NCI-H2227 (cell line): ENCODE data around the gene ERBB4.
"Not testable (repeated sequence)": the region's sequence is repeated elsewhere in the genome, so short reads cannot be mapped to it uniquely, and the experiment has no call there.

Source experiments
- DNase-seq: peaks from one replicate; lab custom pipeline; 2025; ENCODE audit not compliant: unreplicated experiment; lab: John Stamatoyannopoulos, UW

Gene ERBB4

DNA sequence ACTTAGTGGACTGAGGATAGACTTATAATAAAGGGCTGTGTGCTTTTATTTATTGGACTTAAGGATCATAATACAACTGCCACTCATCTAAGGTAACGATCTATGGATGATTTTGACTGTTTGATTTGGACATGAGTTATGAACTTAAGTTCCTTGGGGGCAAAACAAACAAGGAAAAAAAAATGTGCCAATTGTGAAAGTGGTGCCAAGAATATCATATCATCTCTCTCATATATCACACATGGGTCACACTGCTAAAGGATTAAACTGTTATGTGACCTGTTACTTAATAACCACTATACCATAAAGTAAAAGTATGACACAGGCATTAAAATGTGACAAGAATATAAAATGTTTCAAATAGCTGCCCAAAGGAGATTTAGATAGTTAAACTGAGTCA lies 886.3 kb downstream of the ERBB4 start:
- no peak for DNase-seq

DNA sequence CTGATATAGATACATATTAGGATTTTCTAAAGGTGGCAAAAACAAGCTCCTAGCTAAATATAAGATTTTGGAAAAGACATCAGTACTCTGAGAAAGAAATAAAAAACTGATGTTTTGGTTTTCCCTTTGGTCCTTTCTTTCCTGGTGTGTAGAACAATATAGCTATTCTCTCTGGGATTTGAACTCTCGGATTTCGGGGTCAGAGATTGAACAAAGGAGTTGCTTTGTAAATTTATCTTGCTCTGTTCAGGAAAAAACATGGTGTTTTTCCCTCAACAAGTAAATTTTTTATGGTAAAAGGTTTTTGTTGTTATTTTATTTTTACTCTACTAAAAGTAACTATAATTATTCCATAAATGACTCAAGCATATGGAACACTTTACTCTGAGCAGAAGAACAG lies 889.3 kb downstream of the ERBB4 start:
- DNase-seq: no peak

DNA sequence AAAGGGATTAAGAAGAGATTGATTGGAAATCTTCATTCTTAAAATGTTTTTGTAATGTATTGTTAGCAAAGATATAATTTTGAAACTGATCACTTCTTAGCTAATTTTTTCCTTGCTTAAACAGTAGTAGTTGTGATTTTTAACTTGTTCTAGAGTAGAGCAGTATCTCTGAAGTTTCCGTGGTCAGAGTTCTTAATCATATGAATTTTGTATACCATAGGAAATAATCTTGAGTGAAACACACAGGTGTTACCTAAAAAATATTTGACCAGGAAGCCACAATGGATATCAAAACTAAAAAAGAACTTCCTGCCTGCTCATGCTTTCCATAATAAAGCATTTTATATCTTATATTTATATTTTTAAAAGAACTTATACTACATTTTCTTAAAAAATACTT lies 907.1 kb downstream of the ERBB4 start:
- no peak for DNase-seq

DNA sequence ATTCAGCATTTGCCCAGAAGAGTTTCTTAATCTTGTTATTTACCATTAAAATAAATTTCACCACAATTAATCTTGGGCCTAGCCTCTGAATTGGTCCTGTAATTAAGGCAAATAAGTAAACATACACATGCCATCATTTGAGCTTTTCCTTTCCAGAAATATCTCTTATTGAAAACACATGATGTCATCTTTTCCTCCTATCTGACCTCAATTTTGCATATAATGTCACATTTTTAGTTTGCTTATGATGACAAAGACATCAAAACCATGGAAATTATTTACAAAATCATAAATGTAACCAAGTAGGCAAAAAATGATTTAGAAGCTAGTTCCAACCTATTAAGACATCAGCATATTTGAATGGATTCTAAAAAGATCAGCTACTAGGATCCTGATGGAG lies 915.5 kb downstream of the ERBB4 start:
- DNase-seq: no peak

DNA sequence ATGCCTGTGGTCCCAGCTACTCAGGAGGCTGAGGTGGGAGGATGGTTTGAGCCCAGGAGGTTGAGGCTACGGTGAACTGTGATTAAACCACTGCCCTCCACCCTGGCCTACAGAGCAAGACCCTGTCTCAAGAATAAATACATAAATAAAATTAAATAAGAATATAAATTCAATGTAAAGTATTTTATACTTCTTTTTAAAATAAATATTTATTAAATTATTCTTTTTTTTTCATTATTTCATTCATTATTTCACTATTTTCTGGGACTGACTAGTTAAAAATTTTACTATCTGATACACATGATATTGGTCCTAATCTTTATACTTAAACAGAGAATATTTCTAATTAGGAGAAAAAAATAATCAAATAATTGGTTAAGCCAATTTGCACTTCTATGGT lies 917.6 kb downstream of the ERBB4 start:
- DNase-seq: no peak

DNA sequence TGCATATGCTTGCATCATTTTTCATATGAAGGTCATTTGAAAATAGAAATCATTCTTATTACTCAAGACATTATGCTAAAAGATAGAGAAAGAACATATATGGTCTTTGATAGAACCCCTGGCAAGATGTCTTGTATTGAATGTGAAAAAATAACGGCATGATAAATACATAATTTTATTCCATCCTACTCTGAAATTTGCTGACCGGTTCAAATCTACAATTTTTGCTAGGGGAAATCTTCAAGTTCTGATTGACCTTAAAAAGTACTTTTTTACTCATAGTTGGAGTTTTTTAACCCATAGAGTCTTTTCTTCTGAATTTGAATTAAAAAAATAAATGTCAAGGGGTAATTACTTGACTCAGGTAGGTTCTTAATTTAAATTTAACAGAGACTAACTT lies 920.8 kb downstream of the ERBB4 start:
- DNase-seq: no peak

DNA sequence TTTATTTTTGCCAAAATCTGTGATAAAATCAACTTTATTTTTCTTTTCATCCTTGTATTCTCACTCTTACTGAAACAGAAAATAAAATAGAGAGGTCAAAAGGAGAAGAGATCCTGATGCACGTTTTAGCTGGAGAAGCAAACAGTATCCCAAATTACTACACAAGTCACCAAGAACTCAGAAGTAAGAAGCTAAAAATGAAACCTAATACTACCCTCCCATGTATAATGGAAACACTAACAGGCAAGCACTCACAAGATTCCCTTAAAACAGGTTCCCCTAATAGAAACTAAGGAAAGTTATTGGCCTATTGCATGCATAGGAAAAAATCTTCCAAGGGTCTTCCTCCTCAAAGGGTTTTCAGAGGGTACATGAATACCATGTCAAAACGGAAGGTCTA lies 927.0 kb downstream of the ERBB4 start:
- no peak for DNase-seq

DNA sequence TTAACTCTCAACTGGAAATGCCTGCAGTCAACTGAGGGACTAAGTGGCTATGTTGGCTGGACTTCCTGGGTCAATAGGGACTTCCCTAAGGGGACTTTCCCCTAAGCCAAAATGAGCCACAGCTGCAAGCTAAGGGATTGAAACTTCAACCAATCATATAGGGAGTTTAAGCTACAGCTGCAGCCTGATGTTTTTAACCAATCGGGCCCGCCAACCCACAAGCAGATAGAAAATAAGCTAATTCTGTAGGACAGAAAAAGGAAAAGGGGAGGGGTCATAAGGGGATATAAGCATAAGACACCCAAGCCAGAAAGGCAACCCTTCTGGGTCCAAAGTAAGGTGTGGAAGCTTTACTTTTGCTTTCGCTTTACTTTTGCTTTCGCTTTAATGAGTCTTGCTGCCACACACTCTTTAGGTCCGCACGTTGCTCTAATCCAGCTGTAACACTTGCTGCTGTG lies 927.5 kb downstream of the ERBB4 start:
- peak; percentile 77 for DNase-seq

DNA sequence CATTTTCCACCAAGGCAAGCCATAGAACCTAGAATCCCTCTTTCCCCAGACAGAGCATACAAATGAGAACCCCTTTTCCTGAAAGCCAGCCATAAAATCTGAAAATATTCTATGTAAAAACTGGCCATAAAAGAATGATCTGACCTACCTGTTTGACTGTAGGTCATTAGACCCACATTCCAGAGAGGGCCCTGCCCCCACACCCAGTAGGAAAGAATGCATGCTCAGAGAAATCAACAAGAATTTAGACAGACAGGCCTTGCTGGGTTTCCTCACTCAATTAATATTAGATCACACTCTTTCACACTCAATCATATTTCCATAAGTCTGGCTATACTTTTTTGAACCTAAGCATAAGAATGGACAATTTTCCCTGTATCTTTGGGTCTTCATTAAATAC lies 929.5 kb downstream of the ERBB4 start:
- no peak for DNase-seq

DNA sequence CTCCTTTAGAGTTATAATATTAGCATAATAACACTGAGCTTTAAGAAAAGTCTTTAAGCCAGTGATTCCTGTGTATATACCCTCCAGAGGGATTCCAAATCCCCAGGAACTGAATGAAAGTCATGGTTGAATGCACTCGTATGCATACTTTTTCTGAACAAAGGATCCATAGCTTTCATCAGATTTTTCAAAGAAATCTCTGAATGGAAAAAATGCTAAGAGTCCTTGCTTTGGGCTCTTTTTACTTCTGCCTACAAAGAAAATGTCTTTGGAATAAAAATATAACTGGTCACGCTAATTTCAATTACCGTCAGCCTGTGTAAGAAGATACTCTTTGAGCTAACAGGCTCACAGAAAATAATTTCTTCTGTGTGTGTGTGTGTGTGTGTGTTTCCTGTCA lies 939.5 kb downstream of the ERBB4 start:
- no peak for DNase-seq

DNA sequence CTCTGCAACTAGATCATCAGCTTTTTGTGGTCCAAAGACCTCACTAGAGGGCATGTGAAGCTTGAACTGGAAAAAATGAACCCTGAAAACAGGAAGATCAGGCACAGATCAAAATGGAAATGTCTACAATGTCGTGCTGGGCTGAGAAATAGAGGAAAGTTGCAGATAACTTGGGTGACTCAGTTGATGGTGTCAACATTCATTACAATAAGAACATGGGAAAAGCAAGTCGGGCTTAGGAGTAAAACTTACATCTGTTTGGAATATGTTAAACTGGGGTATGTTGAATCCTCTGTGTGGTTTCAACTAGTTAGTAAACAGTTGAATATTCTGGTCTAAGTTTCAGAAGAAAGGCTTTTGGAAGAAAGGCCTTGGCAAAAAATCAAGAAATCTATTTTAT lies 940.4 kb downstream of the ERBB4 start:
- no peak for DNase-seq

DNA sequence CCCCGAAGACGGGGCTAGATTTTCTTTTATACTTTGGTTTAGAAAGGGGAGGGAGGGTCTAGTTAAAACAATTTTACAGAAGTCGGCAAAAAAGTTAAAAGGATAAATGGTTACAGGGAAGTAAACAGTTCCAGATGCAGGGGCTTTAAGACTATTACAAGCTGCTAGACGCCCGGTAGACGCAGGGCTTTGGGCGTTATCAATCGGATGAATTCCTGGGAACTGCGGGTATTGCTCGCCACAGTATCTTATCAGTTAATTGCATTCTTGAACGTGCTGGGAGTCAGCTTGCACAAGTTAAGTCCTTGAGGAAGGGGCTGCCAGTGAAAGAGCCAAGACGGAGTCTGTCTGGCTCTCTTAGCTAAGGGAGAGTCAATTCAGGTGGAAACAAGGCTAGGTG lies 946.6 kb downstream of the ERBB4 start:
- not testable (repeated sequence) for DNase-seq

DNA sequence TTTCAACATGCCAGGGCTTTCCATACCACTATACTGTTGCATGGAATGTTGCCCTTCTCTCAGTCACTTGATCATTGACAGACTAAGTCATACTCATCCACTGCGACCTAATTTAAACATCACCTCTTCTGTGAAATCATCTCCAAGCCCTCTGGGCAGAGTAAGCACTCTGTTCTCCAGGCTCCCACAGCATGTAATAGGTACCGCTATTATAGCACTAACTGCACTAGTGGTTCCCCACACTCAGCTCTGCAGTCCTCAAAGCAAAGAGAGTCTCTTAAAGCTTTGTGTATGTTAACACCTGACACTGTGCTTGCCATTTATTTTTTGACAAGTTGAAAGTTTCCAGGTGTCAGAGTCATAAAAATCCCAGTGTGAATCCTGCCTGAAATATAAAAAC lies 947.2 kb downstream of the ERBB4 start:
- DNase-seq: peak; percentile 10

DNA sequence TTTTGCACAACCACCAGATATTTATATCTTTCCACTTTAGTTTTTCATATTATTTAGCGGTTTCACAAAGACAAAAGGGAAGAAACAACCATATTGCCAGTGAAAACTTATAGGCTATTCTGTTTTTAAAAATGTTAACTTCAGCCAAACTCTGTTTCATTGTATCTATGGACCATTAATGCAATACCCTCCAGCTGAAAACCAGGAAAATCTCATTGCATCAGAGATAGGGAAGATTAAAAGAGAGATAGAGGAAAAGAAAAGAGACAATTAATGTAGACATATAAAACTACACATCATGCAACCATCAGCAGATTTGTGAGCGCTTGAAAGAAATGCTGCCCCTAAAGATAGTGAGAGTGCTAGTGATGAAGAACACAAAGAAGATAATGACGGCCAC lies 970.2 kb downstream of the ERBB4 start:
- DNase-seq: no peak

DNA sequence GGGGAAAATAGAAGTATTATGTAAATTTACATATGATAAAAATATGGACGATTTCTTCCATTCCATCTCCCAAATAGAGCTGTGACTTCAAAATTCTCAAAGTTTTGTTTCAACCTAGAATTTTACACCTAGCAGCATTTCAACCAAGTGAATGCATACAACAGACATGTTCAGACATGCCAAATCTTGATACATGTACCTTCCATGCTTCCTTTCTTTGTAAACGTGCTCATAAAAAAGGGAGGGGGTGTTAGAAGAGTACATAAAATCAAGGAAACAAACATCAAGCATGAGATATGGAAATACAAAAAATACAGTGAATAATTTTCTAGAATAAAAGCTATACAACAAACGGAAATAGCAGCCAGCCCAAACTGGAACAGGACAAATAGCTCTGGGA lies 974.2 kb downstream of the ERBB4 start:
- DNase-seq: no peak

DNA sequence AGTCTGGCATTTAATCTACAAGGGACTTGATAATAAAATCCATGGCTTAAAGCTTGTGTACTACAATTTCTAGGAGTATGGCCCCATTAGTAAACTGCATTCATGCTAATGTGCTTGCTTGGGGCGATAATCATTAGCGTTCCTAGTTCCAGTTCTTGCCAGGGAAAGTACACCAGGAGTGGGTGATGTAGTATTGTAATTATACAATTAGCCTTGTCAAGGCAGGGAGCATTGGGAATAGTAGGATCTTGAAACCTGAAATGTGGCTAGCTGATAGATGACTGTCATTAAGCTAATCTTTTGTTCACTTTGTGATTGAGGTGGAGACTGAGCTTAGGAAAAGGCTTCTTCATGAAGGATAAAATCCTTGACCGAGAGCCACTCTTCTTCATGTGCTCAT lies 993.0 kb downstream of the ERBB4 start:
- DNase-seq: peak; percentile 11

DNA sequence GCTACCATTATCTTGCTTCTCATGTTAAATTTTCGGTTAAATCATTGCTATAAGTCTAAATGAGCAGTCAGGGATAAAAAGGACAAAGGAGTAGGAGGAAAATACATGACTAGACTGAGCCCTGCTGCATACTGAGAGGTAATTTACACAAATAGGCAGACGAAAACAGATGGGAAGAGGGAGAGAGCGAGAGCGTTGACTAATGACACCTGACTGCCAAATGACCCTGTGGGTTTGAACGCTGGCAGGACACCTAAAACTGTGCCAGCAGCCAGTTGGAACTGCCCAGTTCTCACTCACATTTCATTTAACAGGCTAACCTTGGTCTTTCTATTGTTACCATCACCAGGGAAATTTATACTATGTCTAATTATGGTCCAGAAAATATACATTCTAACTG lies 1004.0 kb downstream of the ERBB4 start:
- DNase-seq: peak; percentile 85

DNA sequence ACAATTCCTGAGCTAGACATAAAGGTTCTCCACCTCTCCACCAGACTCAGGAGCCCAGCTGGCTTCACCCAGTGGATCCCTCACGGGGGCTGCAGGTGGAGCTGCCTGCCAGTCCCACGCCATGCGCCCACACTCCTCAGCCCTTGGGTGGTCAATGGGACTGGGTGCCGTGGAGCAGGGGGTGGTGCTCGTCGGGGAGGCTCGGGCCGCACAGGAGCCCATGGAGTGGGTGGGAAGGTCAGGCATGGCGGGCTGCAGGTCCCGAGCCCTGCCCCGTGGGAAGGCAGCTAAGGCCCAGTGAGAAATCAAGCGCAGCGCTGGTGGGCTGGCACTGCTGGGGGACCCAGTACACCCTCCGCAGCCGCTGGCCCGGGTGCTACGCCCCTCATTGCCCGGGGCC lies 1014.4 kb downstream of the ERBB4 start:
- DNase-seq: not testable (repeated sequence)

DNA sequence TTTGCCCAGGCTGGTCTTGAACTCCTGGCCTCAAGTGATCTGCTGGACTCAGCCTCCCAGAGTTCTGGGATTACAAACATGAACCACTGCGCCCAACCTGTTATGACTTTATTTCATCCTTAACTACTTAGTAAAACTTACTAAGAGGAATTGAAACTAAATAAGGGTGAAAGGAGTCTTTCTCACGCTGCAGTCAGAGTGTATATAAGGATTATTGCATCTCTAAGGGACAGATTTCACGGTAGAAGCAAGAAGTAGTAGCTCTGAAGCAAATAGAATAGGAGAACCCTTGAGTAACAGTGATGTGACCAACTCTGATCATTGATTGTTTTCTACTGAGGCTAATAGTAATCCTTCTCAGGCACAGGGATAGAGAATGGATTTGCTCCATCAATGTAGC lies 1022.1 kb downstream of the ERBB4 start:
- DNase-seq: no peak

DNA sequence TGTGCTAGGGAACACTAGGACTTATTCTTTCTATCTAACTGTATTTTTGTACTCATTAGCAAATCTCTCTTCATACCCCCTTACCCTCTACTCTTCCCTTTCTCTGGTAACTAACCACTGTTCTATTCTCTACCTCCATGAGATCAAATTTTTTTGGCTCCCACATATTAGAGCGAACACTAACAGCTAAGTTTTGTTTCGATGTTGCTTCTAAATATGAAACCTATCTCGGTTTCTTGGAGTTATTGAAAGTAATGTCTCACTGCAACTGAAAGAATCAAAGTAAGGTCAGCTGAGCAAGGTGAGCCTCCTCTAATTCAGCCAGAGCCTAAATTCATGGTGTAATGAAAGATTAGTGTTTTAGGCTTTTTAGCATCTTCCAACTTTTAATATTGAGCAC lies 1024.6 kb downstream of the ERBB4 start:
- DNase-seq: no peak

DNA sequence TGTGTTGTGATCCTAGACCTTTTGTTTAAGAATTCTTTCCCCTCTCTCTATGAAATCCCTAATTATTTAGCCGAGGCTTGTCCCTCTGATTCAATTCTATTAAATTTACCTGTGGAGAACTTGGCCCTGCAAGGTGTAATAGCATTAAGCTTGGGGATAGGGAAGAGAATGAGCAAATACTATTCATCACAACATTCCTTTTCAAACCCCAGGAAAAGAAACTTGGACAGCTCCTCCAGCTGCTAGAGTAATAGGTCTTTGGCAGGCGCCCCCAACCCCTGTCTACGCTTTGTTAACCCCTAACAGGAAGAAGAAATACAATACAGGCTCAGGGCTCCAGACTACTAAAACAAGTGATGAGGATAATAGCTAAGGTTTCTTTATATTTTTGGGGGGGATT lies 1025.2 kb downstream of the ERBB4 start:
- DNase-seq: no peak

DNA sequence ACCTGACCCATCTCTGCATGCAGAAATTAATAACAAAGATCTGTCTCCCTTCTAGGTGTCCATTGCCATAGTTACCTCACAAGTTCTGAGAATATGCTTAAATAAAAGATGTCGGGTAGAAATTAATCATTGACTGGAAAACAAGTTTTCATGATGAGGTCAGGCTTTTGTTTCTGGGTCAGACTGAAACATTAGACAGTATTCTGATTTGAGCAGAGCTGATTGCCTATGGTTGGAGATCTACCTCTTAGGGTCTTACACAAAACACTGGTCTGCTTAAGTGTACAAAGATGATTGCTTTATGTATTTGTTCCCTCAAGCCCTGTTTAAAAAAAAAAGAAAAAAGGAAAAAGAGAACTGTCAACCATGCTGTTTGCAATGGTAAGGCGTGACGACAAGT lies 1025.8 kb downstream of the ERBB4 start:
- DNase-seq: no peak

DNA sequence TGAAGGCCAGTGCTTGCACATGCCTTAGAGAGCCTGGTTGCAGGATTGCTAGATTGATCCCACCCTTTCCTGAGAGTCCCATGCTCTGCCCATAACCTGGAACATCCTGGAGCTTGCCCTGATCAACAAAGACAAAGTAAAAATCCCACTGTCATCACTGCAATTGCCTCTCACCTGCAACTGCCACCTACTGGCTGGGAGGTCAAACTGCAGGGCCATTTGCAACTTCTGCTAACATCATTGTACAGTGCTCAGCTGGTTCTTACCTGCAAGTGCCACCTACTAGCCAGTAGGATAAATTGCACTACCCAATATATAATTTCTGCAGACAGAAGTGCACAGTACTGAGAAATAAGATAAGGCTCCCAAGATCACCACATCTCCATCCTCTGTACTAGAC lies 1034.7 kb downstream of the ERBB4 start:
- DNase-seq: no peak

DNA sequence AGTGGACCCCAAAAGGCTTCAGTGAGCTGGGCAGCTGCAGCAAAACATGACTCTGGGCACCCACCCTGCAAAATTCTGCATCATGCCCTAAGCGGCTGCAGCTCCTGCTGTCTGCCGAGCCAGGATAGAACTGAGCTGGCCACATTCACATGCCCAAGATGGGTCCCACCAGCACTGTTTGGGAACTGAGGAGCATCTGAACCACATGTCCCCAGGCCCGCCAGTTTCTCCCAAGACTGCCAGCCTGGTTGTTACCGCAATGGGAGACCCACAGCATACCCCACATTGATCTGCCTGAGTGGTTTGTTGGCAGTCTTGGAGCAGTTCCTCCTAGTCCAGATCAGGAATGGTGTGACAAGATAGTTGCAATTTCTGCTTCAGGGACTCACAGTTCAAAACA lies 1035.4 kb downstream of the ERBB4 start:
- DNase-seq: no peak
